Measurements from ENCODE around the gene RMC1. TPM values are rescaled to one million over a fixed set of nuclear protein-coding genes. Genes with fewer than 3 reads are reported as not detected.

RMC1 gene
- total RNA-seq, 1 donor: 22.7 TPM

- TF ChIP-seq CTCF (IDR thresholded peaks at IDR 0.05; ENCODE audit: insufficient read depth, low read length): no peak
- peak; percentile 71 for DNase-seq (ENCODE audit: low read depth)
- no peak overlapping the region for H3K4me3 ChIP-seq (ENCODE audit: low read depth, low read length)
Measured at GRCh38 chr18:23462876-23463275, 40.4 kb upstream of the RMC1 start.

GRCh38 chr18:23468753-23469459, 34.4 kb upstream of the RMC1 start:
- H3K4me3 ChIP-seq (ENCODE audit: low read depth, low read length): no peak overlapping the region
- DNase-seq (ENCODE audit: low read depth): no peak
- TF ChIP-seq CTCF (IDR thresholded peaks at IDR 0.05; ENCODE audit: insufficient read depth, low read length): no peak

GRCh38 chr18:23470620-23471387, 32.5 kb upstream of the RMC1 start:
- no peak overlapping the region for H3K4me3 ChIP-seq (ENCODE audit: low read depth, low read length)
- no peak for TF ChIP-seq CTCF (IDR thresholded peaks at IDR 0.05; ENCODE audit: insufficient read depth, low read length)
- DNase-seq (ENCODE audit: low read depth): no peak

- no peak for TF ChIP-seq CTCF (IDR thresholded peaks at IDR 0.05; ENCODE audit: insufficient read depth, low read length)
- DNase-seq (ENCODE audit: low read depth): no peak
- H3K4me3 ChIP-seq (ENCODE audit: low read depth, low read length): no peak overlapping the region
Measured at GRCh38 chr18:23471486-23471885, 31.8 kb upstream of the RMC1 start.

- TF ChIP-seq CTCF (IDR thresholded peaks at IDR 0.05; ENCODE audit: insufficient read depth, low read length): no peak
- no peak for DNase-seq (ENCODE audit: low read depth)
Measured at GRCh38 chr18:23479829-23480505, 23.3 kb upstream of the RMC1 start.

GRCh38 chr18:23484561-23485182, 18.6 kb upstream of the RMC1 start:
- H3K4me3 ChIP-seq (ENCODE audit: low read depth, low read length): no peak overlapping the region
- no peak for TF ChIP-seq CTCF (IDR thresholded peaks at IDR 0.05; ENCODE audit: insufficient read depth, low read length)
- DNase-seq (ENCODE audit: low read depth): no peak

More at GRCh38 chr18:23479829-23480505, 23.3 kb upstream of the RMC1 start:
- H3K4me3 ChIP-seq (ENCODE audit: low read depth, low read length): no peak overlapping the region

Measured in fibroblast of the aortic adventitia (primary cell).